B cell (primary cell): ENCODE data around the gene CLEC4M. TPM values are rescaled to one million over a fixed set of nuclear protein-coding genes. Genes with fewer than 3 reads are reported as not detected.
"Not testable (repeated sequence)": the region's sequence is repeated elsewhere in the genome, so short reads cannot be mapped to it uniquely, and the experiment has no call there.

Experiments used
- ATAC-seq: fragments of 200-7000 bp; cut with Tn5 transposase; one replicate; pipeline ENCODE4 v1.10.0; 2021; ENCODE audit warnings: low read depth, mild to moderate bottlenecking, moderate number of reproducible peaks, moderate library complexity
- CTCF ChIA-PET: fragments of 350-600 bp; sonication (Branson Sonifier 250); formaldehyde crosslinking; loops from one replicate; lab custom pipeline; 2021; ENCODE audit warnings: antibody characterized with exemption, inconsistent platforms; lab: Charles Lee
- POLR2A ChIA-PET: fragments of 350-600 bp; sonication (Branson Sonifier 250); formaldehyde crosslinking; loops from one replicate; lab custom pipeline; 2021; ENCODE audit warnings: antibody characterized with exemption; lab: Charles Lee
- DNase-seq: peaks from one replicate; pipeline ENCODE4 v3.0.0; 2013
- H2AFZ ChIP-seq: 2 replicates; pipeline ENCODE4 v1.6.1; 2012; ENCODE audit warnings: mild to moderate bottlenecking, low read depth, low read length; ENCODE audit not compliant: insufficient read depth, poor library complexity, severe bottlenecking
- H3K27ac ChIP-seq, 2 donors: 1 replicate in 1 of 2; 2 replicates in 1 of 2; pipeline ENCODE4 v1.5.1; 2012 to 2013; ENCODE audit warnings: low read length in 2 of 2, mild to moderate bottlenecking in 2 of 2, moderate library complexity in 1 of 2
- H3K27me3 ChIP-seq, 4 experiments: fragments of 200-600 bp in 1 of 4; sonication (generic) in 1 of 4; replicated peaks in 1 of 4; 1 replicate in 2 of 4; 2 replicates in 2 of 4; pipeline versions ENCODE4 v1.6.1 to v1.7.0; 2013 to 2016; ENCODE audit warnings: low read length in 3 of 4, mild to moderate bottlenecking in 2 of 4, mixed read lengths in 1 of 4, moderate library complexity in 1 of 4; ENCODE audit not compliant: insufficient read depth in 4 of 4, control insufficient read depth in 3 of 4; ENCODE audit errors: control extremely low read depth in 1 of 4
- H3K36me3 ChIP-seq, 2 experiments: replicated peaks in 1 of 2; 1 replicate in 1 of 2; 2 replicates in 1 of 2; pipeline versions ENCODE4 v1.6.1 to v1.7.1; 2013; ENCODE audit warnings: low read length in 1 of 2; ENCODE audit not compliant: insufficient read depth in 2 of 2, control insufficient read depth in 1 of 2; ENCODE audit errors: control extremely low read depth in 1 of 2, extremely low read depth in 1 of 2
- H3K4me1 ChIP-seq, 2 donors: fragments of 200-600 bp in 1 of 2; sonication (generic) in 1 of 2; 1 replicate in 1 of 2; 2 replicates in 1 of 2; pipeline versions ENCODE4 v1.5.1 to v1.6.1; 2013 to 2017; ENCODE audit warnings: low read length in 2 of 2; ENCODE audit not compliant: control insufficient read depth in 2 of 2, insufficient read depth in 2 of 2
- H3K4me2 ChIP-seq: replicated peaks from 2 replicates; pipeline ENCODE3; 2012; ENCODE audit warnings: mild to moderate bottlenecking, low read depth, low read length; ENCODE audit not compliant: poor library complexity, severe bottlenecking
- H3K4me3 ChIP-seq, 5 experiments: fragments of 200-600 bp in 1 of 5; sonication (generic) in 1 of 5; 1 replicate in 3 of 5; 2 replicates in 2 of 5; pipeline versions ENCODE4 v1.5.1 to v1.7.0; 2011 to 2016; ENCODE audit warnings: low read length in 4 of 5, mild to moderate bottlenecking in 4 of 5, low read depth in 2 of 5, control low read depth in 1 of 5, moderate library complexity in 1 of 5; ENCODE audit not compliant: insufficient read depth in 1 of 5; ENCODE audit errors: control extremely low read depth in 1 of 5, extremely low read depth in 1 of 5
- H3K79me2 ChIP-seq: fragments of 200-600 bp; sonication (generic); one replicate; pipeline ENCODE4 v1.6.0; 2016; ENCODE audit warnings: low read length; ENCODE audit not compliant: control insufficient read depth, insufficient read depth
- H3K9ac ChIP-seq: fragments of 200-600 bp; sonication (generic); 2 replicates; pipeline ENCODE4 v1.6.1; 2017; ENCODE audit warnings: mild to moderate bottlenecking, low read length, moderate library complexity
- H3K9me3 ChIP-seq, 3 donors: one replicate each; pipeline versions ENCODE4 v1.6.1 to v1.7.1; 2013; ENCODE audit warnings: low read length in 2 of 3; ENCODE audit not compliant: control insufficient read depth in 2 of 3, insufficient read depth in 1 of 3; ENCODE audit errors: control extremely low read depth in 1 of 3
- H4K20me1 ChIP-seq: 2 replicates; pipeline ENCODE4 v1.6.0; 2012; ENCODE audit warnings: mild to moderate bottlenecking, low read length; ENCODE audit not compliant: insufficient read depth, control insufficient read depth, poor library complexity, severe bottlenecking
- H3K27ac Mint-ChIP-seq: one replicate; pipeline ENCODE4 v1.8.0; 2021; ENCODE audit warnings: mixed read lengths
- H3K27me3 Mint-ChIP-seq: one replicate; pipeline ENCODE4 v1.8.0; 2021; ENCODE audit warnings: mixed read lengths
- H3K4me1 Mint-ChIP-seq: one replicate; pipeline ENCODE4 v1.8.0; 2021; ENCODE audit warnings: mixed read lengths
- H3K4me3 Mint-ChIP-seq: one replicate; pipeline ENCODE4 v1.8.0; 2021; ENCODE audit warnings: mixed read lengths
- H3K9me3 Mint-ChIP-seq: one replicate; pipeline ENCODE4 v1.8.0; 2022; ENCODE audit warnings: mixed read lengths; ENCODE audit not compliant: insufficient read depth
- CTCF ChIP-seq: fragments of 200-600 bp; IDR thresholded peaks from one replicate; pipeline ENCODE4 v1.8.0; 2022; ENCODE audit warnings: antibody characterized with exemption, mild to moderate bottlenecking
- EZH2 ChIP-seq: IDR thresholded peaks from 2 replicates; pipeline ENCODE4 v1.6.1; 2012; ENCODE audit warnings: borderline replicate concordance, low read depth, mild to moderate bottlenecking, moderate library complexity, low read length; ENCODE audit not compliant: insufficient read depth, poor library complexity, severe bottlenecking
- WGBS: methylation state at CpG from one replicate; pipeline ENCODE4 v1.1.5; 2013; ENCODE audit warnings: missing lambda C conversion rate; ENCODE audit not compliant: insufficient coverage; 5-methylcytosine and 5-hydroxymethylcytosine counted together
- intact Hi-C: fragments of 100-400 bp; cut with micrococcal nuclease; formaldehyde crosslinking; loops from one replicate; pipeline ENCODE4 v1.10.0; 2022
- polyA plus RNA-seq: library from polyadenylated mRNA; depleted of rRNA; stranded (reverse); fragments of >200 nt; gene quantifications from 2 replicates; pipeline ENCODE4 v1.2.3, GENCODE V29; 2012
- total RNA-seq, 2 donors: library from RNA; stranded (reverse); fragments of 120-200 nt in 1 of 2; gene quantifications; 1 replicate in 1 of 2; 2 replicates in 1 of 2; pipeline versions ENCODE4 v1.2.3 to v1.2.4, GENCODE V29; 2013 to 2022

Gene CLEC4M
- total and polyA plus RNA-seq, 2 donors (not counting 1 experiment from before 2014, with no cell fraction given), result 0.10 to 0.52 TPM

DNA sequence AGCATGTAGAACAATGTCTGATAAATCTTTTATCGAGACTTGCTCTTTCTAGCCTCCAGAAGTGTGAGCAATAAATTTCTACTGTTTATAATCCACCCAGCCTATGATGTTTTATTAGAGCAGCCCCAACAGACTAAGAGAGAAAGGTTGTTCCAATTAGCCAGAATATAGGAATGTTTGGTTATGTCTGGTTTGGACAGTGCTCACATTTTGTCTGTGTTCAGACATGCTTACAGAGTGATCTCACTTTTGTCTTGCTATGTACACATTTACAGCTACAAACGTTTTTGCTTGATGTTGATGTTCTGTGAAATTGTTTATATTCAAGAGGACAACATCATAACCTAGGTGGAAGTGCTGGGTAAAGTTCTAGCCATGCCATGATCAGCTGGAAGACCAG lies 48.9 kb downstream of the CLEC4M start:
- H3K4me1 ChIP-seq, result peaks cover 11 to 32% of the 10 kb centered on the region in 2 donors
- H3K27ac Mint-ChIP-seq, result no peak overlapping the region
- no peak overlapping the region for H3K4me3 ChIP-seq
- POLR2A ChIA-PET, result no interaction called here
- H3K27me3 Mint-ChIP-seq, result no peaks in the 10 kb centered on the region
- H3K9me3 Mint-ChIP-seq, result peaks cover 15% of the 10 kb centered on the region
- H3K79me2 ChIP-seq, result no peaks in the 10 kb centered on the region
- DNase-seq (no peak), ATAC-seq (no peak)
- no peak overlapping the region for H3K9ac ChIP-seq
- peaks cover 34% of the 10 kb centered on the region for H3K4me1 Mint-ChIP-seq
- no peak overlapping the region for H3K4me3 Mint-ChIP-seq
- intact Hi-C loops, result no loop called here
- no peak for TF ChIP-seq CTCF
- no peak for TF ChIP-seq EZH2
- H3K27ac ChIP-seq, result no peak overlapping the region
- no peaks in the 10 kb centered on the region for H3K36me3 ChIP-seq
- peaks cover 1 to 40% (median 23%) of the 10 kb centered on the region in 3 donors for H3K9me3 ChIP-seq
- WGBS, result no CpG with 5 or more reads among the region's 2 CpGs
- CTCF ChIA-PET, result interaction anchor here (0.9 to 2.3 kb wide), 5 partner anchors 12 to 160 kb away, joined by 3 to 11 read pairs (median 3); partner anchors contain the start of genes FCER2 and TRAPPC5
- no peak overlapping the region for H2AFZ ChIP-seq
- no peaks in the 10 kb centered on the region for H3K27me3 ChIP-seq
- no peak overlapping the region for H3K4me2 ChIP-seq
- H4K20me1 ChIP-seq, result no peaks in the 10 kb centered on the region

GRCh38 chr19:7815325-7815724 lies 52.3 kb downstream of the CLEC4M start:
- Histone ChIP-seq H3K9ac (peak overlapping the region; percentile 37), H3K27me3 (peaks cover 0 to 14% (median 2%) of the 10 kb centered on the region in 4 experiments), H3K79me2 (no peaks in the 10 kb centered on the region), H2AFZ (peak overlapping the region; percentile 80), H3K4me2 (peak overlapping the region; percentile 71), H4K20me1 (no peaks in the 10 kb centered on the region), H3K9me3 (peaks cover 1 to 35% (median 33%) of the 10 kb centered on the region in 3 donors), H3K4me1 (peaks cover 11 to 17% of the 10 kb centered on the region in 2 donors), H3K4me3 (peak overlapping the region in 4 of 5 experiments; percentile 1 to 55 (median 34)), H3K27ac (peak overlapping the region; percentile 17 to 60), H3K36me3 (no peaks in the 10 kb centered on the region)
- WGBS, result 3% methylated on average over 10 of the region's 10 CpGs
- ChIA-PET POLR2A (interaction anchor here (0.6 kb wide), 1 partner anchor 51 kb away, joined by 3 read pairs; no protein-coding TSS in a partner anchor), CTCF (interaction anchor here (1.0 to 2.4 kb wide), 3 partner anchors 13 to 134 kb away, joined by 3 to 10 read pairs (median 4); partner anchors contain the start of gene TRAPPC5)
- H3K27ac Mint-ChIP-seq, result peak overlapping the region; percentile 81
- H3K27me3 Mint-ChIP-seq, result peaks cover 11% of the 10 kb centered on the region
- intact Hi-C loops, result loop anchor here (2.0 kb wide), 1 partner anchor 13 kb away; no protein-coding TSS in a partner anchor
- peaks cover 26% of the 10 kb centered on the region for H3K4me1 Mint-ChIP-seq
- ATAC-seq, result peak; percentile 86
- H3K4me3 Mint-ChIP-seq, result peak overlapping the region; percentile 67
- DNase-seq, result peak; percentile 71
- TF ChIP-seq EZH2, result no peak
- no peak for TF ChIP-seq CTCF
- H3K9me3 Mint-ChIP-seq, result peaks cover 13% of the 10 kb centered on the region

GRCh38 chr19:7816040-7816439 lies 53.0 kb downstream of the CLEC4M start:
- Mint-ChIP-seq H3K27me3 (peaks cover 17% of the 10 kb centered on the region), H3K4me3 (peak overlapping the region; percentile 67), H3K4me1 (peaks cover 26% of the 10 kb centered on the region), H3K27ac (peak overlapping the region; percentile 81)
- H4K20me1 ChIP-seq, H3K9ac ChIP-seq, intact Hi-C loops, CTCF ChIA-PET, H3K9me3 Mint-ChIP-seq, DNase-seq, H3K36me3 ChIP-seq, H3K79me2 ChIP-seq, ATAC-seq: not testable (repeated sequence)
- Histone ChIP-seq H2AFZ (peak overlapping the region; percentile 80), H3K27ac (peak overlapping the region in 1 of 2 donors; percentile 60), H3K4me1 (peaks cover 11 to 17% of the 10 kb centered on the region in 2 donors), H3K4me3 (peak overlapping the region in 1 of 5 experiments; percentile 55), H3K9me3 (peaks cover 1 to 30% (median 27%) of the 10 kb centered on the region in 3 donors), H3K27me3 (peaks cover 0 to 17% (median 9%) of the 10 kb centered on the region in 4 experiments), H3K4me2 (peak overlapping the region; percentile 71)
- WGBS, result no CpG with 5 or more reads among the region's 3 CpGs
- POLR2A ChIA-PET, result interaction anchor here (0.6 kb wide), 1 partner anchor 50 kb away, joined by 3 read pairs; no protein-coding TSS in a partner anchor
